H7 (cell line): ENCODE data around the gene FAM186B. TPM values are rescaled to one million over a fixed set of nuclear protein-coding genes. Genes with fewer than 3 reads are reported as not detected.

Experiments
- DNase-seq: peaks from one replicate; pipeline ENCODE4 v3.0.0; 2012
- H3K27me3 ChIP-seq: 2 replicates; pipeline ENCODE4 v1.6.0; 2011; ENCODE audit warnings: mild to moderate bottlenecking, low read length; ENCODE audit not compliant: control insufficient read depth, insufficient read depth
- H3K36me3 ChIP-seq: replicated peaks from 2 replicates; pipeline ENCODE4 v1.5.1; 2011; ENCODE audit warnings: low read length; ENCODE audit not compliant: control insufficient read depth, insufficient read depth
- H3K4me3 ChIP-seq: 2 replicates; pipeline ENCODE4 v1.5.1; 2011; ENCODE audit warnings: low read depth, mild to moderate bottlenecking, control low read depth, low read length, moderate library complexity; ENCODE audit not compliant: insufficient read depth
- total RNA-seq: library from RNA; depleted of rRNA; stranded (reverse); fragments of >200 nt; shearing (Covaris generic); gene quantifications from 2 replicates; pipeline ENCODE4 v1.2.3, GENCODE V29; 2014

Gene FAM186B
- total RNA-seq, 1 experiment from 2014 or later, result 0.21 TPM

- Histone ChIP-seq H3K27me3 (no peaks in the 10 kb centered on the region), H3K36me3 (peaks cover 45% of the 10 kb centered on the region), H3K4me3 (no peak overlapping the region)
- DNase-seq, result no peak
Observed at GRCh38 chr12:49559011-49559675, 46.3 kb downstream of the FAM186B start.

- no peak for DNase-seq
- Histone ChIP-seq H3K27me3 (no peaks in the 10 kb centered on the region), H3K4me3 (no peak overlapping the region), H3K36me3 (peaks cover 40% of the 10 kb centered on the region)
Observed at GRCh38 chr12:49558526-49558925, 46.9 kb downstream of the FAM186B start.

- Histone ChIP-seq H3K4me3 (no peak overlapping the region), H3K36me3 (peaks cover 34% of the 10 kb centered on the region), H3K27me3 (no peaks in the 10 kb centered on the region)
- DNase-seq, result peak; percentile 55
Observed at GRCh38 chr12:49557917-49558215, 47.6 kb downstream of the FAM186B start.

GRCh38 chr12:49557187-49557916, 48.1 kb downstream of the FAM186B start:
- no peak for DNase-seq
- Histone ChIP-seq H3K4me3 (no peak overlapping the region), H3K36me3 (peaks cover 29% of the 10 kb centered on the region), H3K27me3 (no peaks in the 10 kb centered on the region)

GRCh38 chr12:49556391-49557186, 48.9 kb downstream of the FAM186B start:
- DNase-seq, result no peak
- Histone ChIP-seq H3K27me3 (no peaks in the 10 kb centered on the region), H3K4me3 (no peak overlapping the region), H3K36me3 (peaks cover 27% of the 10 kb centered on the region)

- Histone ChIP-seq H3K4me3 (no peak overlapping the region), H3K27me3 (no peaks in the 10 kb centered on the region), H3K36me3 (peaks cover 22% of the 10 kb centered on the region)
- DNase-seq, result peak; percentile 45
Observed at GRCh38 chr12:49555631-49556390, 49.6 kb downstream of the FAM186B start.

GRCh38 chr12:49554266-49554665, 51.2 kb downstream of the FAM186B start:
- peak; percentile 45 for DNase-seq
- Histone ChIP-seq H3K4me3 (no peak overlapping the region), H3K27me3 (peaks cover 10% of the 10 kb centered on the region), H3K36me3 (peaks cover 9% of the 10 kb centered on the region)

GRCh38 chr12:49553512-49554088, 51.8 kb downstream of the FAM186B start:
- peak; percentile 89 for DNase-seq
- peaks cover 17% of the 10 kb centered on the region for H3K27me3 ChIP-seq
- H3K36me3 ChIP-seq, result peaks cover 5% of the 10 kb centered on the region
- no peak overlapping the region for H3K4me3 ChIP-seq

- DNase-seq, result no peak
- Histone ChIP-seq H3K4me3 (no peak overlapping the region), H3K27me3 (peaks cover 24% of the 10 kb centered on the region)
Observed at GRCh38 chr12:49552899-49553298, 52.5 kb downstream of the FAM186B start.

GRCh38 chr12:49552425-49552824, 53.0 kb downstream of the FAM186B start:
- H3K27me3 ChIP-seq, result peaks cover 28% of the 10 kb centered on the region
- H3K4me3 ChIP-seq, result no peak overlapping the region
- peak; percentile 21 for DNase-seq
- peaks cover 1% of the 10 kb centered on the region for H3K36me3 ChIP-seq

More at GRCh38 chr12:49552899-49553298, 52.5 kb downstream of the FAM186B start:
- H3K36me3 ChIP-seq, result peaks cover 1% of the 10 kb centered on the region

GRCh38 chr12:49552014-49552413, 53.4 kb downstream of the FAM186B start:
- Histone ChIP-seq H3K36me3 (peaks cover 1% of the 10 kb centered on the region), H3K27me3 (peaks cover 32% of the 10 kb centered on the region), H3K4me3 (no peak overlapping the region)
- peak; percentile 16 for DNase-seq

- DNase-seq, result peak; percentile 24
- H3K4me3 ChIP-seq, result no peak overlapping the region
- H3K27me3 ChIP-seq, result peaks cover 41% of the 10 kb centered on the region
- no peaks in the 10 kb centered on the region for H3K36me3 ChIP-seq
Observed at GRCh38 chr12:49550693-49551252, 54.7 kb downstream of the FAM186B start.

GRCh38 chr12:49549735-49550692, 55.4 kb downstream of the FAM186B start:
- H3K36me3 ChIP-seq, result no peaks in the 10 kb centered on the region
- no peak overlapping the region for H3K4me3 ChIP-seq
- peaks cover 46% of the 10 kb centered on the region for H3K27me3 ChIP-seq
- peak; percentile 68 for DNase-seq
